ENCODE results near the gene ZFR.

Gene ZFR

DNA sequence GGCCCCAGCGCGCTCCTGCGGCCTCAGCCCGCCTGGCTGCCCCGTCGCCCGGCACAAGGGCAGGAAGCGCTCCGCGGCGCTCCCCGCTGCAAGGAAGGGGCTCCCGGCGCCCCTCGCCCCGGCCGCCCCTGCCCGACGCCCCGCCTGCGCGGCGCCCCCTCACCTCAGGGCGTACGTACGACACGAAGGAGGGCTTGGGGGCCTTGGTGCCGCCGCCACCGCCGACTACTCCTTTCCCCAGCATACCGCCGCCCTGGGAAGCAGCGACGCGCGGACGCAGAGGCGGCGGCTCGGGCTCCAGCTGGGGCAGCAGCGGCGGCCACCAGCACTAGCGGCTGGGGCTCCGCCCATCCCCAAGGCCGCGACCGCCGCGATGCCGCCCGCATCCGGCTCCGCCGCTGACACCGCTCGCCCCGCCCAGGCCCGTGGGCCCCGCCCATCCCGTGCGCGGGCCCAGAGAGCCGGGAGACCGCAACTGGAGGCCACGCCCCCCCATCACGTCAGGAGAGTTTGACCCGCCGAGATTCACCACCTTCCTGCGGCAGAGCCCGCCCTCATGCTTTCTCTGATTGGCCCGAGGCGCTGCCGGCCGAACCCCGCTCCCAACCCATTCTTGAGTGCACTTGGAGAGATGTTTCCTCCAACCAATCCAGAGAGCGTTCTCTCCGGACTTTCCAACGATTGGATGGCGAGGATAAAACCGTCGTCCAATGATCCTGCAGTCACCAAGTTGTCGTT, 131.8 kb downstream of the ZFR start, which contains the start of gene MTMR12:
TSS of gene MTMR12 (minus strand) at position 345 of the 738 bp plus-strand sequence. CDS start at position 244, 101 bp downstream.
- TF ChIP-seq, protein P1, sequence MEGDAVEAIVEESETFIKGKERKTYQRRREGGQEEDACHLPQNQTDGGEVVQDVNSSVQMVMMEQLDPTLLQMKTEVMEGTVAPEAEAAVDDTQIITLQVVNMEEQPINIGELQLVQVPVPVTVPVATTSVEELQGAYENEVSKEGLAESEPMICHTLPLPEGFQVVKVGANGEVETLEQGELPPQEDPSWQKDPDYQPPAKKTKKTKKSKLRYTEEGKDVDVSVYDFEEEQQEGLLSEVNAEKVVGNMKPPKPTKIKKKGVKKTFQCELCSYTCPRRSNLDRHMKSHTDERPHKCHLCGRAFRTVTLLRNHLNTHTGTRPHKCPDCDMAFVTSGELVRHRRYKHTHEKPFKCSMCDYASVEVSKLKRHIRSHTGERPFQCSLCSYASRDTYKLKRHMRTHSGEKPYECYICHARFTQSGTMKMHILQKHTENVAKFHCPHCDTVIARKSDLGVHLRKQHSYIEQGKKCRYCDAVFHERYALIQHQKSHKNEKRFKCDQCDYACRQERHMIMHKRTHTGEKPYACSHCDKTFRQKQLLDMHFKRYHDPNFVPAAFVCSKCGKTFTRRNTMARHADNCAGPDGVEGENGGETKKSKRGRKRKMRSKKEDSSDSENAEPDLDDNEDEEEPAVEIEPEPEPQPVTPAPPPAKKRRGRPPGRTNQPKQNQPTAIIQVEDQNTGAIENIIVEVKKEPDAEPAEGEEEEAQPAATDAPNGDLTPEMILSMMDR (IDR thresholded peaks at IDR 0.05; ENCODE audit: low read depth, low read length): no peak
- no peak for TF ChIP-seq EZH2phosphoT487 (IDR thresholded peaks at IDR 0.05; ENCODE audit: low read depth)
- H3K36me3 ChIP-seq (replicated peaks; ENCODE audit: low read depth, low read length): no peaks in the 10 kb centered on the region
- H3K9me3 ChIP-seq (ENCODE audit: insufficient read depth, low read length): no peaks in the 10 kb centered on the region
- peaks cover 44% of the 10 kb centered on the region for H3K79me2 ChIP-seq (ENCODE audit: low read length)
- H3K4me2 ChIP-seq (ENCODE audit: low read length): peak within 1 kb of the TSS; percentile 83
- no peak within 1 kb of the TSS for H2AFZ ChIP-seq (ENCODE audit: low read depth, low read length)
- no peaks in the 10 kb centered on the region for H4K20me1 ChIP-seq (ENCODE audit: insufficient read depth, low read length)
- no peaks in the 10 kb centered on the region for H3K27me3 ChIP-seq (ENCODE audit: low read depth, low read length)
- H3K4me1 ChIP-seq (ENCODE audit: low read length): peaks cover 9% of the 10 kb centered on the region
- H3K27ac ChIP-seq (ENCODE audit: low read length): peak within 1 kb of the TSS; percentile 55
- peak within 1 kb of the TSS; percentile 77 for H3K9ac ChIP-seq (ENCODE audit: low read length)
- H3K4me3 ChIP-seq (ENCODE audit: low read length): peak within 1 kb of the TSS; percentile 89

DNA sequence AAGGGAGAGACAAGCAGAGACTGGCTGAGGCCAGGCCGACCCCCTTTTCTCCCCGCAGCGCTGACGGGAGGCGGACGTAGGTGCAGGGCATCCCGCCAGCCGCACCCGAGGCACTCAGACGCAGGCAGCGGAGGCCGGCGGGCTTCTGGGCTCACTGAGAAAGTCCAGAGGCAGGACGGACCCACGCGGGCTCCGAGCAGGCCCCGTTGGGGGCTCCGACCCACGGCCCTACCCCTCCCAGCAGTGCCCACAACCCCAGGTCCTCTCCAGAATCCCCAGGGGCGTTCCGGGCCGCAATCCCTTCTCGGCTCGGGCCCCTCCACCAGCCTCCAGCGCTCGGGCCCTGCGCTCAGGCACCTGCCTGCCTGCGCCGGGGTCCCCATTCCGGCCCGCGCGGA, 132.3 kb downstream of the ZFR start:
- peaks cover 50% of the 10 kb centered on the region for H3K79me2 ChIP-seq (ENCODE audit: low read length)
- H3K4me1 ChIP-seq (ENCODE audit: low read length): peaks cover 9% of the 10 kb centered on the region
- H2AFZ ChIP-seq (ENCODE audit: low read depth, low read length): no peak overlapping the region
- H3K4me2 ChIP-seq (ENCODE audit: low read length): peak overlapping the region; percentile 83
- peak overlapping the region; percentile 89 for H3K4me3 ChIP-seq (ENCODE audit: low read length)
- H3K27ac ChIP-seq (ENCODE audit: low read length): peak overlapping the region; percentile 55
- no peaks in the 10 kb centered on the region for H3K27me3 ChIP-seq (ENCODE audit: low read depth, low read length)
- no peaks in the 10 kb centered on the region for H3K9me3 ChIP-seq (ENCODE audit: insufficient read depth, low read length)
- no peaks in the 10 kb centered on the region for H3K36me3 ChIP-seq (replicated peaks; ENCODE audit: low read depth, low read length)
- H3K9ac ChIP-seq (ENCODE audit: low read length): peak overlapping the region; percentile 77
- TF ChIP-seq EZH2phosphoT487 (IDR thresholded peaks at IDR 0.05; ENCODE audit: low read depth): no peak
- TF ChIP-seq, protein P1 (IDR thresholded peaks at IDR 0.05; ENCODE audit: low read depth, low read length): no peak
- H4K20me1 ChIP-seq (ENCODE audit: insufficient read depth, low read length): no peaks in the 10 kb centered on the region

DNA sequence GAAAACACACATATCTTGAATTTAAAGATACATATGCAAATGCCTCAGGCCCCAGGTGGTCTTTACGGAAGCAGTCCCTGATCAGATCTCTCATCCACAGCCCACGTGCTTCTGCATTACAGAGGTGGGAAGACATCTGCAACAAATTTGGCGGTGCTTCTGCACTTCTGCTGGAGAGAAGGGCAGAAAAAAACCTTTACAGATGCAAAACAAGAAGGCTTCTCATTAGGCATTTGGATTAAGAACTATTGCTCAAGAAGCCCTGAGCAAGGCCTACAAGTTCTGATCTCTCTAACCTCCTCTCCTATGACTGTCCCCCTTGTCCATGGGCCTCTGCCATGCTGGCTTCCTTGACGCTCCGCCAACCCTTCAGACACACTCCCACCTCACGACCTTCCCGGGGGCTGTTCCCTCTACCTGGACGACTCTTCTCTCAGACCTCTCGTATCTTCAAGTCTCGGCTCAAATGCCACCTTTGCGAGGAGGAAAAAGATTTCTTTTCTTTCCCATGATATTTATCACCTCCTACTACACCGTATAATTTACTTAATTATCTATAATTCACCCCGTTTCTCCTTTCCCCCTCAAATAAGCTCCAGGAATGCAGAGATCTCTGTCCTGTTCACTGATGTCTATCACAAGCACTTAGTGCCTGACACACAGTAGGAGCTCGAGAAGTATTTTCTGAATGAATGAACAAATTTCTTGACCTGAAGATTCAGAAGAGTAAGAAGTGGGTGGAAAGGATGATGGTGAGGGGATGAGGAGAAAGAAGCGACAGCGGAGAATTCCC, 132.9 kb downstream of the ZFR start:
- H2AFZ ChIP-seq (ENCODE audit: low read depth, low read length): no peak overlapping the region
- H3K4me2 ChIP-seq (ENCODE audit: low read length): peak overlapping the region; percentile 83
- H3K27ac ChIP-seq (ENCODE audit: low read length): peak overlapping the region; percentile 55
- H3K4me3 ChIP-seq (ENCODE audit: low read length): peak overlapping the region; percentile 89
- peaks cover 9% of the 10 kb centered on the region for H3K4me1 ChIP-seq (ENCODE audit: low read length)
- TF ChIP-seq EZH2phosphoT487 (IDR thresholded peaks at IDR 0.05; ENCODE audit: low read depth): no peak
- TF ChIP-seq, protein P1 (IDR thresholded peaks at IDR 0.05; ENCODE audit: low read depth, low read length): no peak
- H3K36me3 ChIP-seq (replicated peaks; ENCODE audit: low read depth, low read length): no peaks in the 10 kb centered on the region
- H3K79me2 ChIP-seq (ENCODE audit: low read length): peaks cover 56% of the 10 kb centered on the region
- H3K27me3 ChIP-seq (ENCODE audit: low read depth, low read length): no peaks in the 10 kb centered on the region
- H3K9me3 ChIP-seq (ENCODE audit: insufficient read depth, low read length): no peaks in the 10 kb centered on the region
- H3K9ac ChIP-seq (ENCODE audit: low read length): peak overlapping the region; percentile 77
- peaks cover 2% of the 10 kb centered on the region; the same call in 1 of the 2 replicates for H4K20me1 ChIP-seq (ENCODE audit: insufficient read depth, low read length)

DNA sequence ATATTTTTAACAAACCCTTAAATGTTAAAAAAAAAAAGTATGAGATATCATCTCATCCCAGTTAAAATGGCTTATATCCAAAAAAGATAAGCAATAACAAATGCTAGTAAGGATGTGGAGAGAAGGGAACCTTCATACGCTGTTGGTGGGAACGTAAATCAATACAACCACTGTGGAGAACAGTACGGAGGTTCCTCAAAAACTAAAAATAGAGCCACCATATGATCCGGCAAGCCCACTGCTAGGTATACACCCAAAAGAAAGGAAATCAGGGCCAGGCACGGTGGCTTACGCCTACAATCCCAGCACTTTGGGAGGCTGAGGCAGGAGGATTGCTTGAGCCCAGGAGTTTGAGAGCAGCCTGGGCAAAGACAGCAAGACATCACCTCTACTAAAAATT, 134.8 kb downstream of the ZFR start:
- no peak for TF ChIP-seq EZH2phosphoT487 (IDR thresholded peaks at IDR 0.05; ENCODE audit: low read depth)
- TF ChIP-seq, protein P1 (IDR thresholded peaks at IDR 0.05; ENCODE audit: low read depth, low read length): no peak
- Histone ChIP-seq H4K20me1 (ENCODE audit: insufficient read depth, low read length) (peaks cover 3% of the 10 kb centered on the region; the same call in 1 of the 2 replicates), H3K9me3 (ENCODE audit: insufficient read depth, low read length) (no peaks in the 10 kb centered on the region), H3K4me1 (ENCODE audit: low read length) (peaks cover 9% of the 10 kb centered on the region), H3K9ac (ENCODE audit: low read length) (no peak overlapping the region), H3K27me3 (ENCODE audit: low read depth, low read length) (no peaks in the 10 kb centered on the region), H3K36me3 (replicated peaks; ENCODE audit: low read depth, low read length) (peaks cover 2% of the 10 kb centered on the region), H3K27ac (ENCODE audit: low read length) (no peak overlapping the region), H2AFZ (ENCODE audit: low read depth, low read length) (no peak overlapping the region), H3K4me3 (ENCODE audit: low read length) (no peak overlapping the region), H3K79me2 (ENCODE audit: low read length) (peaks cover 72% of the 10 kb centered on the region), H3K4me2 (ENCODE audit: low read length) (no peak overlapping the region)

Measured in OCI-LY3 (cell line).